HL-60 (cell line): Measurements from ENCODE around the gene EVA1A.

Source experiments
- CTCF ChIP-seq: IDR thresholded peaks from one replicate; pipeline ENCODE4 v1.5.1; 2011; ENCODE audit warnings: low read length, control low read depth, inconsistent platforms; ENCODE audit not compliant: insufficient read depth
- POLR2AphosphoS5 ChIP-seq: IDR thresholded peaks from 2 replicates; pipeline ENCODE4 v1.6.1; 2012; ENCODE audit warnings: low read depth
- REST ChIP-seq: IDR thresholded peaks from 2 replicates; pipeline ENCODE4 v1.6.1; 2012; ENCODE audit warnings: low read depth; ENCODE audit not compliant: insufficient replicate concordance

- no peak for TF ChIP-seq REST
- TF ChIP-seq CTCF: no peak
- TF ChIP-seq POLR2AphosphoS5: no peak
Measured at GRCh38 chr2:75493230-75493629, 67.5 kb downstream of the EVA1A start.
